ENCODE measurements around the gene PCGF2.

GRCh38 chr17:38716368-38717005 lies 31.6 kb downstream of the PCGF2 start:
- TF ChIP-seq, protein P1, sequence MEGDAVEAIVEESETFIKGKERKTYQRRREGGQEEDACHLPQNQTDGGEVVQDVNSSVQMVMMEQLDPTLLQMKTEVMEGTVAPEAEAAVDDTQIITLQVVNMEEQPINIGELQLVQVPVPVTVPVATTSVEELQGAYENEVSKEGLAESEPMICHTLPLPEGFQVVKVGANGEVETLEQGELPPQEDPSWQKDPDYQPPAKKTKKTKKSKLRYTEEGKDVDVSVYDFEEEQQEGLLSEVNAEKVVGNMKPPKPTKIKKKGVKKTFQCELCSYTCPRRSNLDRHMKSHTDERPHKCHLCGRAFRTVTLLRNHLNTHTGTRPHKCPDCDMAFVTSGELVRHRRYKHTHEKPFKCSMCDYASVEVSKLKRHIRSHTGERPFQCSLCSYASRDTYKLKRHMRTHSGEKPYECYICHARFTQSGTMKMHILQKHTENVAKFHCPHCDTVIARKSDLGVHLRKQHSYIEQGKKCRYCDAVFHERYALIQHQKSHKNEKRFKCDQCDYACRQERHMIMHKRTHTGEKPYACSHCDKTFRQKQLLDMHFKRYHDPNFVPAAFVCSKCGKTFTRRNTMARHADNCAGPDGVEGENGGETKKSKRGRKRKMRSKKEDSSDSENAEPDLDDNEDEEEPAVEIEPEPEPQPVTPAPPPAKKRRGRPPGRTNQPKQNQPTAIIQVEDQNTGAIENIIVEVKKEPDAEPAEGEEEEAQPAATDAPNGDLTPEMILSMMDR (IDR thresholded peaks at IDR 0.05; ENCODE audit: low read length): no peak
- TF ChIP-seq EZH2 (optimal IDR thresholded peaks at IDR 0.05; ENCODE audit: low read depth, low read length) (no peak), EZH2phosphoT487 (IDR thresholded peaks at IDR 0.05; ENCODE audit: low read length) (no peak)
